ENCODE measurements around the gene RBM34. TPM values are rescaled to one million over a fixed set of nuclear protein-coding genes. Genes with fewer than 3 reads are reported as not detected.

Gene RBM34, protein sequence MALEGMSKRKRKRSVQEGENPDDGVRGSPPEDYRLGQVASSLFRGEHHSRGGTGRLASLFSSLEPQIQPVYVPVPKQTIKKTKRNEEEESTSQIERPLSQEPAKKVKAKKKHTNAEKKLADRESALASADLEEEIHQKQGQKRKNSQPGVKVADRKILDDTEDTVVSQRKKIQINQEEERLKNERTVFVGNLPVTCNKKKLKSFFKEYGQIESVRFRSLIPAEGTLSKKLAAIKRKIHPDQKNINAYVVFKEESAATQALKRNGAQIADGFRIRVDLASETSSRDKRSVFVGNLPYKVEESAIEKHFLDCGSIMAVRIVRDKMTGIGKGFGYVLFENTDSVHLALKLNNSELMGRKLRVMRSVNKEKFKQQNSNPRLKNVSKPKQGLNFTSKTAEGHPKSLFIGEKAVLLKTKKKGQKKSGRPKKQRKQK
- total RNA-seq, result 35.3 and 41.7 TPM in 2 replicates

DNA sequence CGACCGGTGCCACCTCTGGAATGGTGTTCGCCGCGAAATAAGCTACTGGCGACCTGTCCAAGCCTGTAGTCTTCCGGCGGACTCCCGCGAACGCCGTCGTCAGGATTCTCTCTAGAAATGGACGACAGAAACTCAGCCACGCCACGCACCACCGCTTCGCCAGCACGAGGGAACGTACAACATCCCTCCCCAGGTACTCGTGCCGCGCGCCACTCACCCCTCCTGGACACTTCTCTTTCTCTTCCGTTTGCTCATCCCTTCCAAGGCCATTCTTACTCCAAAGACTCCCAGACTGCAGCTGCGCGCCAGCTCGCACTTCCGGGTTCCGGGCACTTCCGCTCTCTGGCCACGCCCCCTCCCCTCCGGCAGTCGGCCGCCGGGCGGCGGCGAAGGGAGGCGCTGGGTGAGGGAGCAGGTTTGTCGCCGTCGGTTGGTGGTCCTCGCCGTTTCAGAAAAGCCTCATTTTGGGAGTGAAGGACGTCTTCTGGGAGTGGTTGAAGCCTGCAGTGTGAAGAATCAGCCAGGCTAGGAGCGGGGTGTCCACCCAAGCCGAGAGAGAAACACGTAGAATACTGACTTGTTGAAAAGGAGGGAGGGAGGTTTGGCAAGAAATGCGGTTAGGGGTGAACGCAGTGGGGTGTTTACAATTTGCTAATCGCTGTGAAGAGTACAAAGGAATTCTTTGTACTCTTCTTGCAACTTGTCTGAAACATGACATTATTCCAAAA lies at the start of gene RBM34:
Gene RBM34, minus strand, starts transcription at position 294 of the 728 bp plus-strand sequence. Its CDS starts 24 bp downstream, at position 270.

DNA sequence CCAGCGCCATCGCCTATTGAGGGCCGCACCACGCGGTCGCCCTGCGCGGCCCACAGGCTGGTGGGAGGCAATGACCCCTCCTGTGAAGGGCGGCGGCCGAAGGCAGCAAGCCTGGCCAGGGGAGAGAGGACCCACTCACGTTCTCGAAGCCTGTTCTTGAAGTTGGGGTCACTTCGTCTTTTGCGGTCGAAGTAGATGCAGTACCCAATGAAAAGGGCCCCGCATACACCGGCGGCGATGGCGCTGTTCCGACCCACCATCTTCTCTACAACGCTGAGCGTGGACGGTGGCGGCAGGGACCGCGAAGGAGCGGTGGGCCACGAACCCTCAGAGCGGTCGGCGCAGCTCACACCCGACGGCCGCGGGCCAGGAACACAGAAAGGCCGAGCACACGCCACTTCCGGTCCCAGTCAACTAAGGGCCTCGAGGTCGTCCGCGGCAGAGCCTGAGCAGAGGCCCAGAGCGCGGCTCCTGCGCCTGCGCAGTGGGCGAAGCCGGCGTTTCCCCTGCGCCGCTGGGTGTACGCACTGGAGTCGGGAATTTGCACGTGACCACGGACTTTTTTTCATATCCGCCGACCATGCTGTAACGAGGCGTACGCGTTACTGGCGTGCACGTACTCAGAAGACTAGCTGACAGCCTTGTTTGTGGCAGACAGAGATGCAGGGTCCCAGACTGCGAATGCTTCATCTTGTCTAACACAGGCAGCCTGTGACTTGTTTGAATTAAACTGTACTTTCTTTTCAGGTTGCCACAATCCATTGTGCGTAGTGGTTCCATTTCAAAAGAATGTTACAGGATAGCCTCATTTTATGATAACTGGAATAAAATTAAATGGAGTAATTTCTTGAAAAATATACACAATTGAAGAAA lies 32.4 kb downstream of the RBM34 start, which contains the start of gene TOMM20:
Gene TOMM20, minus strand, starts transcription at position 382 of the 873 bp plus-strand sequence. Its CDS starts 122 bp downstream, at position 260.

Other genes starting within 250 kb of the RBM34 start
- gene TOMM20, start 32.4 kb downstream of the RBM34 start, total RNA-seq, result 80.3 and 90.8 TPM in 2 replicates
- gene ARID4B, start 166.9 kb upstream of the RBM34 start, total RNA-seq, result 29.6 and 33.5 TPM in 2 replicates
- gene GGPS1, start 167.3 kb upstream of the RBM34 start, total RNA-seq, result 28.5 and 31.1 TPM in 2 replicates
- gene TBCE, start 206.2 kb upstream of the RBM34 start, total RNA-seq, result 19.9 and 22.2 TPM in 2 replicates

All from smooth muscle cell of the pulmonary artery (primary cell).